WTC11 (cell line): ENCODE results near the gene LCN10.

ENCODE experiments used
- CTCF ChIP-seq: fragments of 200-600 bp; IDR thresholded peaks from 2 replicates; pipeline ENCODE4 v1.8.0; 2022; ENCODE audit warnings: antibody characterized with exemption
- RELA ChIP-seq: sonication (generic); formaldehyde crosslinking; IDR thresholded peaks from 2 replicates; pipeline ENCODE4 v1.8.1; 2022; ENCODE audit warnings: missing genetic modification reagents, mild to moderate bottlenecking, borderline replicate concordance
- SP1 ChIP-seq: sonication (generic); formaldehyde crosslinking; conservative IDR thresholded peaks from 2 replicates; pipeline ENCODE4 v1.8.1; 2022; ENCODE audit warnings: missing genetic modification reagents
- TF ChIP-seq, protein P1 (sequence below): sonication (generic); formaldehyde crosslinking; IDR thresholded peaks from 2 replicates; pipeline ENCODE4 v1.8.1; 2022; ENCODE audit warnings: low read depth, missing genetic modification reagents, borderline replicate concordance

GRCh38 chr9:136712690-136713544, 29.8 kb downstream of the LCN10 start:
- TF ChIP-seq SP1 (CRISPR knock-in tag) (no peak), RELA (CRISPR knock-in tag) (no peak), CTCF (no peak)
- TF ChIP-seq, protein P1, sequence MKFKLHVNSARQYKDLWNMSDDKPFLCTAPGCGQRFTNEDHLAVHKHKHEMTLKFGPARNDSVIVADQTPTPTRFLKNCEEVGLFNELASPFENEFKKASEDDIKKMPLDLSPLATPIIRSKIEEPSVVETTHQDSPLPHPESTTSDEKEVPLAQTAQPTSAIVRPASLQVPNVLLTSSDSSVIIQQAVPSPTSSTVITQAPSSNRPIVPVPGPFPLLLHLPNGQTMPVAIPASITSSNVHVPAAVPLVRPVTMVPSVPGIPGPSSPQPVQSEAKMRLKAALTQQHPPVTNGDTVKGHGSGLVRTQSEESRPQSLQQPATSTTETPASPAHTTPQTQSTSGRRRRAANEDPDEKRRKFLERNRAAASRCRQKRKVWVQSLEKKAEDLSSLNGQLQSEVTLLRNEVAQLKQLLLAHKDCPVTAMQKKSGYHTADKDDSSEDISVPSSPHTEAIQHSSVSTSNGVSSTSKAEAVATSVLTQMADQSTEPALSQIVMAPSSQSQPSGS (CRISPR knock-in tag), result no peak
